IMR-90 (cell line): ENCODE measurements around the gene PPP1R9B. TPM values are rescaled to one million over a fixed set of nuclear protein-coding genes. Genes with fewer than 3 reads are reported as not detected.

ENCODE experiments used
- ATAC-seq: fragments of 200-7000 bp; cut with Tn5 transposase; 2 replicates; pipeline ENCODE4 v1.9.1; 2020; ENCODE audit warnings: low read depth, mild to moderate bottlenecking, moderate library complexity
- BruUV-seq: library from RNA; stranded (reverse); fragments of 400-500 nt; replicated peaks from 2 replicates; lab custom pipeline; 2021; lab: Mats Ljungman, UMichigan
- CTCF ChIA-PET: fragments of 300-600 bp; formaldehyde crosslinking; extraction: SDS; loops from one replicate; lab custom pipeline; 2021; ENCODE audit warnings: antibody characterized with exemption; lab: Yijun Ruan, JAX
- POLR2A ChIA-PET: fragments of 300-600 bp; sonication (Branson Sonifier 250); formaldehyde crosslinking; loops from one replicate; lab custom pipeline; 2022; ENCODE audit warnings: antibody characterized with exemption; ENCODE audit not compliant: unreplicated experiment; lab: Charles Lee
- DNase-seq: peaks from one replicate; pipeline ENCODE4 v3.0.0; 2013
- H2AFZ ChIP-seq: replicated peaks from 2 replicates; pipeline ENCODE3; 2013; ENCODE audit warnings: low read length, mild to moderate bottlenecking; ENCODE audit not compliant: poor library complexity
- H2AK5ac ChIP-seq: 2 replicates; pipeline ENCODE4 v1.6.1; 2013; ENCODE audit warnings: low read depth, low read length, inconsistent platforms
- H2AK9ac ChIP-seq: replicated peaks from 2 replicates; pipeline ENCODE3; 2013; ENCODE audit warnings: mild to moderate bottlenecking, low read depth, low read length, moderate library complexity; ENCODE audit not compliant: poor library complexity
- H2BK120ac ChIP-seq: 2 replicates; pipeline ENCODE4 v1.6.1; 2013; ENCODE audit warnings: low read depth, low read length, inconsistent platforms
- H2BK15ac ChIP-seq: 3 replicates; pipeline ENCODE4 v1.6.1; 2013; ENCODE audit warnings: low read depth, low read length, inconsistent platforms
- H2BK20ac ChIP-seq: 2 replicates; pipeline ENCODE4 v1.6.1; 2013; ENCODE audit warnings: low read depth, mild to moderate bottlenecking, inconsistent platforms, low read length, moderate library complexity
- H2BK5ac ChIP-seq: 2 replicates; pipeline ENCODE4 v1.6.1; 2013; ENCODE audit warnings: mild to moderate bottlenecking, low read depth, low read length, inconsistent platforms; ENCODE audit not compliant: poor library complexity, severe bottlenecking
- H3K14ac ChIP-seq: replicated peaks from 2 replicates; pipeline ENCODE4 v1.6.1; 2013; ENCODE audit warnings: low read depth, low read length, inconsistent platforms
- H3K18ac ChIP-seq: 2 replicates; pipeline ENCODE4 v1.6.1; 2013; ENCODE audit warnings: low read depth, low read length, control low read depth
- H3K23ac ChIP-seq: 2 replicates; pipeline ENCODE4 v1.6.1; 2013; ENCODE audit warnings: low read depth, low read length, inconsistent platforms
- H3K27ac ChIP-seq: 2 replicates; pipeline ENCODE4 v1.5.1; 2013; ENCODE audit warnings: mild to moderate bottlenecking, control low read depth, low read length; ENCODE audit not compliant: insufficient read depth
- H3K27me3 ChIP-seq: 2 replicates; pipeline ENCODE4 v1.6.1; 2013; ENCODE audit warnings: low read length; ENCODE audit not compliant: control insufficient read depth, insufficient read depth
- H3K36me3 ChIP-seq: 2 replicates; pipeline ENCODE4 v1.6.1; 2013; ENCODE audit warnings: low read length, mixed read lengths; ENCODE audit not compliant: control insufficient read depth, insufficient read depth
- H3K4ac ChIP-seq: 2 replicates; pipeline ENCODE4 v1.6.1; 2013; ENCODE audit warnings: low read depth, low read length, inconsistent platforms
- H3K4me1 ChIP-seq: 2 replicates; pipeline ENCODE4 v1.6.1; 2013; ENCODE audit warnings: low read length, mixed read lengths; ENCODE audit not compliant: control insufficient read depth, insufficient read depth
- H3K4me2 ChIP-seq: 2 replicates; pipeline ENCODE4 v1.6.1; 2013; ENCODE audit warnings: low read depth, mild to moderate bottlenecking, control low read depth, low read length, moderate library complexity
- H3K4me3 ChIP-seq: 2 replicates; pipeline ENCODE4 v1.5.1; 2013; ENCODE audit warnings: low read depth, mild to moderate bottlenecking, control low read depth, low read length, moderate library complexity; ENCODE audit not compliant: insufficient read depth
- H3K56ac ChIP-seq: 2 replicates; pipeline ENCODE4 v1.6.1; 2013; ENCODE audit warnings: low read length, inconsistent platforms; ENCODE audit not compliant: insufficient read depth; ENCODE audit errors: extremely low read depth
- H3K79me1 ChIP-seq, 2 experiments: 2 replicates each; pipeline ENCODE4 v1.6.1; 2013; ENCODE audit warnings: low read length in 2 of 2, inconsistent platforms in 1 of 2, low read depth in 1 of 2
- H3K9ac ChIP-seq: 2 replicates; pipeline ENCODE4 v1.6.1; 2013; ENCODE audit warnings: low read depth, low read length, control low read depth
- H3K9me1 ChIP-seq: 2 replicates; pipeline ENCODE4 v1.6.1; 2013; ENCODE audit warnings: low read length, inconsistent platforms; ENCODE audit not compliant: insufficient read depth
- H3K9me3 ChIP-seq: 2 replicates; pipeline ENCODE4 v1.6.1; 2013; ENCODE audit warnings: low read length; ENCODE audit not compliant: control insufficient read depth, insufficient read depth
- H4K20me1 ChIP-seq: 2 replicates; pipeline ENCODE4 v1.6.1; 2013; ENCODE audit warnings: low read length, inconsistent platforms; ENCODE audit not compliant: insufficient read depth
- H4K5ac ChIP-seq: 2 replicates; pipeline ENCODE4 v1.6.1; 2013; ENCODE audit warnings: mild to moderate bottlenecking, low read depth, low read length, control low read depth
- H4K8ac ChIP-seq, 2 experiments: 2 replicates each; pipeline ENCODE4 v1.6.1; 2013; ENCODE audit warnings: low read depth in 2 of 2, low read length in 2 of 2, control low read depth in 1 of 2, inconsistent platforms in 1 of 2
- H4K91ac ChIP-seq: 2 replicates; pipeline ENCODE4 v1.6.1; 2013; ENCODE audit warnings: low read depth, low read length, inconsistent platforms; ENCODE audit not compliant: insufficient read depth
- BHLHE40 ChIP-seq: fragments of 150-350 bp; IDR thresholded peaks from 2 replicates; pipeline ENCODE4 v1.6.1; 2016; ENCODE audit warnings: mild to moderate bottlenecking, low read depth, low read length
- CEBPB ChIP-seq: IDR thresholded peaks from 2 replicates; pipeline ENCODE4 v1.6.1; 2012; ENCODE audit warnings: low read depth, low read length, improper control_type of control experiment
- FOS ChIP-seq: fragments of 150-350 bp; IDR thresholded peaks from 2 replicates; pipeline ENCODE4 v1.6.1; 2016; ENCODE audit warnings: low read depth, low read length
- MAZ ChIP-seq: IDR thresholded peaks from 2 replicates; pipeline ENCODE4 v1.6.1; 2012; ENCODE audit warnings: low read depth, mild to moderate bottlenecking, low read length, improper control_type of control experiment, moderate library complexity, borderline replicate concordance
- MXI1 ChIP-seq: IDR thresholded peaks from 2 replicates; pipeline ENCODE4 v1.6.1; 2012; ENCODE audit warnings: low read depth, mild to moderate bottlenecking, low read length, moderate library complexity, borderline replicate concordance
- RAD21 ChIP-seq: IDR thresholded peaks from 2 replicates; pipeline ENCODE4 v1.6.1; 2012; ENCODE audit warnings: low read length, improper control_type of control experiment
- RCOR1 ChIP-seq: IDR thresholded peaks from 2 replicates; pipeline ENCODE4 v1.6.1; 2012; ENCODE audit warnings: mild to moderate bottlenecking, low read length, improper control_type of control experiment; ENCODE audit not compliant: insufficient replicate concordance
- RFX5 ChIP-seq: IDR thresholded peaks from 2 replicates; pipeline ENCODE4 v1.8.0; 2012; ENCODE audit warnings: low read depth, mild to moderate bottlenecking, low read length, moderate library complexity
- WGBS, 2 experiments: methylation state at CpG; one replicate each; pipeline versions ENCODE4 v1.1.5 to v1.1.7; 2013; ENCODE audit warnings: missing lambda C conversion rate in 2 of 2; ENCODE audit not compliant: insufficient read length in 1 of 2; ENCODE audit errors: extremely low coverage in 2 of 2; 5-methylcytosine and 5-hydroxymethylcytosine counted together
- dilution Hi-C: fragments of 300-500 bp; cut with HindIII; formaldehyde crosslinking; loops from one replicate; pipeline ENCODE4 v1.14.3; 2018; ENCODE audit warnings: low sequenced_read_pairs; ENCODE audit not compliant: unreplicated experiment
- in situ Hi-C: fragments of 300-500 bp; cut with MboI; formaldehyde crosslinking; loops from 3 replicates; pipeline ENCODE4 v1.14.3; 2019; ENCODE audit warnings: low sequenced_read_pairs, inconsistent platforms, mixed read lengths
- intact Hi-C: fragments of 100-400 bp; cut with micrococcal nuclease; formaldehyde crosslinking; loops from 2 replicates; pipeline ENCODE4 v1.10.0; 2022
- polyA plus RNA-seq, 3 experiments: library from polyadenylated mRNA; depleted of rRNA; stranded (reverse); fragments of >200 nt; gene quantifications; 2 replicates each; pipeline ENCODE4 v1.2.3, GENCODE V29; 2012; ENCODE audit warnings: low replicate concordance in 1 of 3
- total RNA-seq: library from RNA; depleted of rRNA; stranded (reverse); fragments of >200 nt; gene quantifications from 2 replicates; pipeline ENCODE4 v1.2.3, GENCODE V29; 2012
- TF ChIP-seq, protein P1 (sequence below): fragments of 150-350 bp; IDR thresholded peaks from 2 replicates; pipeline ENCODE4 v1.6.1; 2017; ENCODE audit warnings: mild to moderate bottlenecking, antibody characterized with exemption, low read length, low read depth
- TF ChIP-seq, protein P2 (sequence below): conservative IDR thresholded peaks from 2 replicates; pipeline ENCODE4 v1.5.1; 2012; ENCODE audit warnings: mild to moderate bottlenecking, low read depth, low read length, improper control_type of control experiment
- TF ChIP-seq, protein P3 (sequence below): fragments of 150-350 bp; IDR thresholded peaks from 2 replicates; pipeline ENCODE4 v1.6.1; 2016; ENCODE audit warnings: low read depth, mild to moderate bottlenecking, low read length, moderate library complexity, borderline replicate concordance

Gene PPP1R9B
- total and polyA plus RNA-seq, 2 of the 4 experiments (the other 2 are of a cell fraction): 23.0 to 28.0 TPM

DNA sequence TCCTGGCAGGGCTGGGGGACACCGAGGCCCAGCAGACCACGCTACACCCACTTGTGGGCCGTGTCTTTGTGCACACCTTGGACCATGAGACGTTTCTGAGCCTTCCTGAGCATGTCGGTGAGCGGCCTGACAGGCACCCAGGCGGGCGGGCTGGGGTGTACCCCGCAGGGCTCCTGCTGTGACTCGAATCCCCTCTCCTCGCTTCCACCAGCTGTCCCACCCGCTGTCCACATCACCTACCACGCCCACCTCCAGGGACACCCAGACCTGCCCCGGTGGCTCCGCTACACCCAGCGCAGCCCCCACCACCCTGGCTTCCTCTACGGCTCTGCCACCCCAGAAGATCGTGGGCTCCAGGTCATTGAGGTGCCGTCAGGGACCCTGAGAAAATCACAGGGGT, 16.9 kb upstream of the PPP1R9B start:
- Histone ChIP-seq H3K4ac (no peak overlapping the region; the same call in 1 of the 2 replicates), H3K4me1 (no peaks in the 10 kb centered on the region), H3K14ac (no peak overlapping the region), H2AK9ac (peak overlapping the region; percentile 55), H4K20me1 (no peaks in the 10 kb centered on the region), H3K4me2 (no peak overlapping the region), H4K91ac (no peak overlapping the region), H2BK5ac (no peak overlapping the region), H3K18ac (no peak overlapping the region), H2AK5ac (peak overlapping the region; percentile 84; the same call in 1 of the 2 replicates), H4K8ac (no peak overlapping the region), H3K79me1 (peaks cover 0 to 4% of the 10 kb centered on the region in 2 experiments; a peak in 1 of 4 replicates), H3K9me3 (no peaks in the 10 kb centered on the region), H3K27ac (no peak overlapping the region), H3K9ac (no peak overlapping the region), H3K56ac (no peak overlapping the region), H2BK120ac (0 out of 2 replicates have a peak overlapping the region, but pooled peaks have one; percentile 22), H2AFZ (no peak overlapping the region), H3K4me3 (no peak overlapping the region), H3K27me3 (no peaks in the 10 kb centered on the region), H4K5ac (no peak overlapping the region), H2BK15ac (no peak overlapping the region), H2BK20ac (no peak overlapping the region), H3K36me3 (no peaks in the 10 kb centered on the region), H3K23ac (no peak overlapping the region), H3K9me1 (peaks cover 7% of the 10 kb centered on the region; the same call in 1 of the 2 replicates)
- POLR2A ChIA-PET: interaction anchor here (1.2 kb wide), 1 partner anchor 34 kb away, joined by 3 read pairs; no protein-coding TSS in a partner anchor
- in situ Hi-C loops: no loop called here
- dilution Hi-C loops: no loop called here
- TF ChIP-seq MAZ (no peak), BHLHE40 (no peak), RAD21 (no peak), FOS (no peak), MXI1 (no peak), RCOR1 (no peak), CEBPB (no peak), RFX5 (no peak)
- TF ChIP-seq, protein P1, sequence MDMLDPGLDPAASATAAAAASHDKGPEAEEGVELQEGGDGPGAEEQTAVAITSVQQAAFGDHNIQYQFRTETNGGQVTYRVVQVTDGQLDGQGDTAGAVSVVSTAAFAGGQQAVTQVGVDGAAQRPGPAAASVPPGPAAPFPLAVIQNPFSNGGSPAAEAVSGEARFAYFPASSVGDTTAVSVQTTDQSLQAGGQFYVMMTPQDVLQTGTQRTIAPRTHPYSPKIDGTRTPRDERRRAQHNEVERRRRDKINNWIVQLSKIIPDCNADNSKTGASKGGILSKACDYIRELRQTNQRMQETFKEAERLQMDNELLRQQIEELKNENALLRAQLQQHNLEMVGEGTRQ: no peak
- TF ChIP-seq, protein P2, sequence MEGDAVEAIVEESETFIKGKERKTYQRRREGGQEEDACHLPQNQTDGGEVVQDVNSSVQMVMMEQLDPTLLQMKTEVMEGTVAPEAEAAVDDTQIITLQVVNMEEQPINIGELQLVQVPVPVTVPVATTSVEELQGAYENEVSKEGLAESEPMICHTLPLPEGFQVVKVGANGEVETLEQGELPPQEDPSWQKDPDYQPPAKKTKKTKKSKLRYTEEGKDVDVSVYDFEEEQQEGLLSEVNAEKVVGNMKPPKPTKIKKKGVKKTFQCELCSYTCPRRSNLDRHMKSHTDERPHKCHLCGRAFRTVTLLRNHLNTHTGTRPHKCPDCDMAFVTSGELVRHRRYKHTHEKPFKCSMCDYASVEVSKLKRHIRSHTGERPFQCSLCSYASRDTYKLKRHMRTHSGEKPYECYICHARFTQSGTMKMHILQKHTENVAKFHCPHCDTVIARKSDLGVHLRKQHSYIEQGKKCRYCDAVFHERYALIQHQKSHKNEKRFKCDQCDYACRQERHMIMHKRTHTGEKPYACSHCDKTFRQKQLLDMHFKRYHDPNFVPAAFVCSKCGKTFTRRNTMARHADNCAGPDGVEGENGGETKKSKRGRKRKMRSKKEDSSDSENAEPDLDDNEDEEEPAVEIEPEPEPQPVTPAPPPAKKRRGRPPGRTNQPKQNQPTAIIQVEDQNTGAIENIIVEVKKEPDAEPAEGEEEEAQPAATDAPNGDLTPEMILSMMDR: no peak
- TF ChIP-seq, protein P3, sequence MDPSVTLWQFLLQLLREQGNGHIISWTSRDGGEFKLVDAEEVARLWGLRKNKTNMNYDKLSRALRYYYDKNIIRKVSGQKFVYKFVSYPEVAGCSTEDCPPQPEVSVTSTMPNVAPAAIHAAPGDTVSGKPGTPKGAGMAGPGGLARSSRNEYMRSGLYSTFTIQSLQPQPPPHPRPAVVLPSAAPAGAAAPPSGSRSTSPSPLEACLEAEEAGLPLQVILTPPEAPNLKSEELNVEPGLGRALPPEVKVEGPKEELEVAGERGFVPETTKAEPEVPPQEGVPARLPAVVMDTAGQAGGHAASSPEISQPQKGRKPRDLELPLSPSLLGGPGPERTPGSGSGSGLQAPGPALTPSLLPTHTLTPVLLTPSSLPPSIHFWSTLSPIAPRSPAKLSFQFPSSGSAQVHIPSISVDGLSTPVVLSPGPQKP: no peak
- ATAC-seq (no peak), DNase-seq (no peak)
- BruUV-seq: no TSS peak
- intact Hi-C loops: no loop called here
- WGBS, 2 experiments: 84% methylated on average over 7 of the region's 19 CpGs; no CpG with 5 or more reads in 1 of the 2 experiments
- CTCF ChIA-PET: no interaction called here
